GM21423 (cell line): ENCODE results near the gene ARFGAP1.
"Not testable (repeated sequence)": the region's sequence is repeated elsewhere in the genome, so short reads cannot be mapped to it uniquely, and the experiment has no call there.

ENCODE experiments used
- ATAC-seq: cut with Tn5 transposase; IDR thresholded peaks from one replicate; pipeline ENCODE4 v1.9.1; 2021; ENCODE audit warnings: mild to moderate bottlenecking, moderate library complexity; ENCODE audit not compliant: unreplicated experiment

Gene ARFGAP1

GRCh38 chr20:63330940-63331339 lies 58.3 kb downstream of the ARFGAP1 start:
- no peak for ATAC-seq

DNA sequence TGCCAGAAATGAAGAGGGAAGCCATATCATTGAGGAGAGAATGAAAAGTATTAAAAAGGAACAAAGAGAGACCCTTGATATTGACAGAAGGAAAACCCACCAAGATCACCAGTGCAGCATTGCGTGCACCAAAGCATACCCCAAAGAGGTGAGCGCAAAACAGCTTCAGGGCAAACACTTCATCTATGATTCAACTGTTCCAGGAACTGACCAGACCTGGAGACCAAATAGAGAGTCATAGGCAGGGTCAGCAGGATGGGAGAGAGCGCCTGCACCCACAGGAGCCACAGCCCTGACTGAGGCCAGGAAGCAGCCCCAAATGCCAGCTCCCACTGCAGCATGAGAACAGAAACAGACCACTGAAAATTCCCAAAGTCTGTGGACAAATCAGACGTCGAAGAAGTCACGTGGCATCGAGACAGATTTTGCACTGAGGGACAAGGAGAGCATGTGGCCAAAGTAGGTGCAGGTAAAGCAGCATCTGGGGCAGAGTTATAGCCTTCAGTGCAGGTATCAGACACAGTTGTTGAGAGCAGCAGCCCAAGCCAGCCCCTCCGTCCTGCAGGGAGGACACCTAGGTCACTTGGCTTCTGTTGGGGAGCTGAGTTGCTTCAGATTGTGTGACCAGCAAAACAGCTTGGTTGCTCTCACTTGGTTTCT lies 59.3 kb downstream of the ARFGAP1 start:
- no peak for ATAC-seq

DNA sequence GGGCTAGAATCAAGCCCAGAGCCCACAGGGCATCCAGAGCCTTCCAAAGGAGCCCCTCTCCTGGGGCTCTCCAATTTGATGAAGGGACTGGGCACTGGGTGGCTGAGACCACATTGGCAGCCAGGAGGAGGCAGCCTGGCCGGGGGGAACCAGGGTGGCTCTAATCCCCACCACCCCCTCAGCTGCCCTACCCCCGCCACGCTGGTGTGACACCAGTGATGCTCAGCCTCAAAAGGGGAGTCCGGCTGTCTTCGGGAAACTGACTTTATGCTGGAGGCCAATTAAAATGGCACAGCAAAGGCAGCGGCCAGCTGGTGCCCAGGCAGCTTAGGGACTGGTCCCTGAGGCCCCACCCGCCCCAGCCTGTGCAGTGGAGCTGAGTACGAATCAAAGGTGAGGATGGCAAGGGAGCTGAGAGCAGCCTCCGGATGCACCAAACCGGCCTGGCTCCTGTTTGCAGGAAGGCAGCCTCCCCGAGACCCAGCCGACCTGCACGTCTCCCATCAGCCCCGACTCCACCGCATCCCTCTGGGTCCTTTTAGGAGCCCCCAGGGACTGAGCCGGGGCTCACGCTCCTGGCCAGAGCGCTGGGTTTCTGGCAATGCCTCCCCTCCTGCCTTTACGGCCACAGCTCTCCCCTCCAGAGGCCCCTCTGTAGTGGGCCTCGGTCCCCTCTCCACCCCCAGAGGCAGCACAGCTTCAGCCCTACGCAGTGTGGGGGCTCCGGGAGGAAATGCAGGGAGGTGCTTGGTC lies 60.1 kb downstream of the ARFGAP1 start:
- ATAC-seq, result no peak

DNA sequence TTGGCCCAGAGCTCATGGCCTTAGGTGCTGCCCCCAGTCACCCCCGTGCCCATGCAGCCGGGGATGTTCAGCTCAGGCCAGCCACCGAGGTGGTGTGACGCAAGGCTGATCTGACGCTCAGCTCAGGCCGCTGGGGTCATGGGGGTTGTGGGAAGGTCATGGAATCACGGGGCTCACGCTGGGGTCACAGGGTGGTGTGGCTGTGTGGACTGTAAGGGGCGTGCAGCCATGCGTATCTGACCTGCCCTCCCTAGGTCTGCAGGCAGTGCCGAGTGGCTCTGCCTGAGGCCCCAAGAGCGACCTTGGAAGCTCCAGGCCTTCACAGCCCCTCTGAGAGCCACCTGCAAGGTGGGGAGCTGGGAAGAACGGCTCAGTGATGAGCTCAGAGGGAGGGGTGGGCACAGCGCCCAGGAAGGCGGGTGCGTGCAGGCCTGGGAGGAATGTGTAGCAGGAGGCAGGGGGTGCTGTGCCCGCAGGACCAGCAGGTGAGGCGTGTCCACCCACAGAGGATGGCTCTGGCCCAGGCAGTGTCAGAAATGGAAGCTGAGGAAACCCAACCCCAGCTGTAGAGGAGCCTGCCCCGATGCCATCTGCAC lies 60.7 kb downstream of the ARFGAP1 start:
- ATAC-seq, result no peak

DNA sequence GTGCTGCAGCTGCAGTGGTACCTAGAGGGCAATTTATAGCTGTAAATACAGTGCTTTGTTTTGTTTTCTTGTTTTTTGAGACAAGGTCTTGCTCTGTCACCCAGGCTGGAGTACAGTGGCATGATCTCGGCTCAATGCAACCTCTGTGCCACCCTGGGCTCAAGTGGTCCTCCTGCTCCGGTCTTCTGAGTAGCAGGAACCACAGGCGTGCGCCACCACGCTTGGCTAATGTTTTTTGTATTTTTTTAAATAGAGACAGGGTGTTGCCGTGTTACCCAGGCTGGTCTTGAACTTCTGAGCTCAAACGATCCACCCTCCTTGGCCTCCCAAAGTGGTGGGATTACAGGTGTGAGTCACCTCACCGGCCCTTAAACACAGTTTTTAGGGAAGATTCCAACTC lies 61.7 kb downstream of the ARFGAP1 start:
- no peak for ATAC-seq

- not testable (repeated sequence) for ATAC-seq
These were observed 62.4 kb downstream of the ARFGAP1 start for GRCh38 chr20:63335060-63335459.

- no peak for ATAC-seq
These were observed 63.1 kb downstream of the ARFGAP1 start for GRCh38 chr20:63335711-63336110.

DNA sequence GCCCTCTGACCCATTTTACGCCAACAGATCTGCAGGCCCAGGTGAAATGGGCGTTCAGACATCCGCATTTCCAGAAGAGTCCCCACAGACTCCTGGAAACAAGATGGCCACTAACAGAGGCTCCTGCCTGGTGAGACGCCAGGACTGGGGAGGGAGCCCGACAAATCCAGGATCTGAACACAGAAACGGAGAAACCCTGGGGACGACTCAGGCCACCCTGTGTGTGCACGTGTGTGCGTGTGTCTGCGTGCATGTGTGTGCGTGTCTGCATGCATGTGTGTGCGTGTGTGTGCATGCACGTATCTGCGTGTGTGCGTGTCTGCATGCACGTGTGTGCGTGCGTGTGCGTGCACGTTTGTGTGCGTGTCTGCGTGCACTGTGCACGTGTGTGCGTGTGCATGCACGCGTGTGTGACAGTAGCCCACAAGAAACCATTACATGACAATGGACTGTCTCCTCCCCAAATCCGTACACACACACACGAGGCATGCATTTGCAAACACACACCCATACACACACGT lies 63.7 kb downstream of the ARFGAP1 start:
- ATAC-seq, result no peak

- no peak for ATAC-seq
These were observed 65.3 kb downstream of the ARFGAP1 start for GRCh38 chr20:63337786-63338420.
